IMR-90 (cell line): ENCODE data around the gene CPN2. TPM values are rescaled to one million over a fixed set of nuclear protein-coding genes. Genes with fewer than 3 reads are reported as not detected.

Source experiments
- ATAC-seq: fragments of 200-7000 bp; cut with Tn5 transposase; 2 replicates; pipeline ENCODE4 v1.9.1; 2020; ENCODE audit warnings: low read depth, mild to moderate bottlenecking, moderate library complexity
- BruUV-seq: library from RNA; stranded (reverse); fragments of 400-500 nt; replicated peaks from 2 replicates; lab custom pipeline; 2021; lab: Mats Ljungman, UMichigan
- CTCF ChIA-PET: fragments of 300-600 bp; formaldehyde crosslinking; extraction: SDS; loops from one replicate; lab custom pipeline; 2021; ENCODE audit warnings: antibody characterized with exemption; lab: Yijun Ruan, JAX
- POLR2A ChIA-PET: fragments of 300-600 bp; sonication (Branson Sonifier 250); formaldehyde crosslinking; loops from one replicate; lab custom pipeline; 2022; ENCODE audit warnings: antibody characterized with exemption; ENCODE audit not compliant: unreplicated experiment; lab: Charles Lee
- DNase-seq: peaks from one replicate; pipeline ENCODE4 v3.0.0; 2013
- H2AFZ ChIP-seq: replicated peaks from 2 replicates; pipeline ENCODE3; 2013; ENCODE audit warnings: low read length, mild to moderate bottlenecking; ENCODE audit not compliant: poor library complexity
- H2AK5ac ChIP-seq: 2 replicates; pipeline ENCODE4 v1.6.1; 2013; ENCODE audit warnings: low read depth, low read length, inconsistent platforms
- H2AK9ac ChIP-seq: replicated peaks from 2 replicates; pipeline ENCODE3; 2013; ENCODE audit warnings: mild to moderate bottlenecking, low read depth, low read length, moderate library complexity; ENCODE audit not compliant: poor library complexity
- H2BK120ac ChIP-seq: 2 replicates; pipeline ENCODE4 v1.6.1; 2013; ENCODE audit warnings: low read depth, low read length, inconsistent platforms
- H2BK15ac ChIP-seq: 3 replicates; pipeline ENCODE4 v1.6.1; 2013; ENCODE audit warnings: low read depth, low read length, inconsistent platforms
- H2BK20ac ChIP-seq: 2 replicates; pipeline ENCODE4 v1.6.1; 2013; ENCODE audit warnings: low read depth, mild to moderate bottlenecking, inconsistent platforms, low read length, moderate library complexity
- H2BK5ac ChIP-seq: 2 replicates; pipeline ENCODE4 v1.6.1; 2013; ENCODE audit warnings: mild to moderate bottlenecking, low read depth, low read length, inconsistent platforms; ENCODE audit not compliant: poor library complexity, severe bottlenecking
- H3K14ac ChIP-seq: replicated peaks from 2 replicates; pipeline ENCODE4 v1.6.1; 2013; ENCODE audit warnings: low read depth, low read length, inconsistent platforms
- H3K18ac ChIP-seq: 2 replicates; pipeline ENCODE4 v1.6.1; 2013; ENCODE audit warnings: low read depth, low read length, control low read depth
- H3K23ac ChIP-seq: 2 replicates; pipeline ENCODE4 v1.6.1; 2013; ENCODE audit warnings: low read depth, low read length, inconsistent platforms
- H3K27ac ChIP-seq: 2 replicates; pipeline ENCODE4 v1.5.1; 2013; ENCODE audit warnings: mild to moderate bottlenecking, control low read depth, low read length; ENCODE audit not compliant: insufficient read depth
- H3K27me3 ChIP-seq: 2 replicates; pipeline ENCODE4 v1.6.1; 2013; ENCODE audit warnings: low read length; ENCODE audit not compliant: control insufficient read depth, insufficient read depth
- H3K36me3 ChIP-seq: 2 replicates; pipeline ENCODE4 v1.6.1; 2013; ENCODE audit warnings: low read length, mixed read lengths; ENCODE audit not compliant: control insufficient read depth, insufficient read depth
- H3K4ac ChIP-seq: 2 replicates; pipeline ENCODE4 v1.6.1; 2013; ENCODE audit warnings: low read depth, low read length, inconsistent platforms
- H3K4me1 ChIP-seq: 2 replicates; pipeline ENCODE4 v1.6.1; 2013; ENCODE audit warnings: low read length, mixed read lengths; ENCODE audit not compliant: control insufficient read depth, insufficient read depth
- H3K4me2 ChIP-seq: 2 replicates; pipeline ENCODE4 v1.6.1; 2013; ENCODE audit warnings: low read depth, mild to moderate bottlenecking, control low read depth, low read length, moderate library complexity
- H3K4me3 ChIP-seq: 2 replicates; pipeline ENCODE4 v1.5.1; 2013; ENCODE audit warnings: low read depth, mild to moderate bottlenecking, control low read depth, low read length, moderate library complexity; ENCODE audit not compliant: insufficient read depth
- H3K56ac ChIP-seq: 2 replicates; pipeline ENCODE4 v1.6.1; 2013; ENCODE audit warnings: low read length, inconsistent platforms; ENCODE audit not compliant: insufficient read depth; ENCODE audit errors: extremely low read depth
- H3K79me1 ChIP-seq, 2 experiments: 2 replicates each; pipeline ENCODE4 v1.6.1; 2013; ENCODE audit warnings: low read length in 2 of 2, inconsistent platforms in 1 of 2, low read depth in 1 of 2
- H3K9ac ChIP-seq: 2 replicates; pipeline ENCODE4 v1.6.1; 2013; ENCODE audit warnings: low read depth, low read length, control low read depth
- H3K9me1 ChIP-seq: 2 replicates; pipeline ENCODE4 v1.6.1; 2013; ENCODE audit warnings: low read length, inconsistent platforms; ENCODE audit not compliant: insufficient read depth
- H3K9me3 ChIP-seq: 2 replicates; pipeline ENCODE4 v1.6.1; 2013; ENCODE audit warnings: low read length; ENCODE audit not compliant: control insufficient read depth, insufficient read depth
- H4K20me1 ChIP-seq: 2 replicates; pipeline ENCODE4 v1.6.1; 2013; ENCODE audit warnings: low read length, inconsistent platforms; ENCODE audit not compliant: insufficient read depth
- H4K5ac ChIP-seq: 2 replicates; pipeline ENCODE4 v1.6.1; 2013; ENCODE audit warnings: mild to moderate bottlenecking, low read depth, low read length, control low read depth
- H4K8ac ChIP-seq, 2 experiments: 2 replicates each; pipeline ENCODE4 v1.6.1; 2013; ENCODE audit warnings: low read depth in 2 of 2, low read length in 2 of 2, control low read depth in 1 of 2, inconsistent platforms in 1 of 2
- H4K91ac ChIP-seq: 2 replicates; pipeline ENCODE4 v1.6.1; 2013; ENCODE audit warnings: low read depth, low read length, inconsistent platforms; ENCODE audit not compliant: insufficient read depth
- WGBS, 2 experiments: methylation state at CpG; one replicate each; pipeline versions ENCODE4 v1.1.5 to v1.1.7; 2013; ENCODE audit warnings: missing lambda C conversion rate in 2 of 2; ENCODE audit not compliant: insufficient read length in 1 of 2; ENCODE audit errors: extremely low coverage in 2 of 2; 5-methylcytosine and 5-hydroxymethylcytosine counted together
- dilution Hi-C: fragments of 300-500 bp; cut with HindIII; formaldehyde crosslinking; loops from one replicate; pipeline ENCODE4 v1.14.3; 2018; ENCODE audit warnings: low sequenced_read_pairs; ENCODE audit not compliant: unreplicated experiment
- in situ Hi-C: fragments of 300-500 bp; cut with MboI; formaldehyde crosslinking; loops from 3 replicates; pipeline ENCODE4 v1.14.3; 2019; ENCODE audit warnings: low sequenced_read_pairs, inconsistent platforms, mixed read lengths
- intact Hi-C: fragments of 100-400 bp; cut with micrococcal nuclease; formaldehyde crosslinking; loops from 2 replicates; pipeline ENCODE4 v1.10.0; 2022
- polyA plus RNA-seq, 3 experiments: library from polyadenylated mRNA; depleted of rRNA; stranded (reverse); fragments of >200 nt; gene quantifications; 2 replicates each; pipeline ENCODE4 v1.2.3, GENCODE V29; 2012; ENCODE audit warnings: low replicate concordance in 1 of 3
- total RNA-seq: library from RNA; depleted of rRNA; stranded (reverse); fragments of >200 nt; gene quantifications from 2 replicates; pipeline ENCODE4 v1.2.3, GENCODE V29; 2012
- TF ChIP-seq, protein P1 (sequence below): fragments of 150-350 bp; IDR thresholded peaks from 2 replicates; pipeline ENCODE4 v1.6.1; 2016; ENCODE audit warnings: low read depth, mild to moderate bottlenecking, low read length, moderate library complexity, borderline replicate concordance

CPN2 gene
- total and polyA plus RNA-seq, 2 of the 4 experiments (the other 2 are of a cell fraction): 0.07 TPM; not detected in 1

DNA sequence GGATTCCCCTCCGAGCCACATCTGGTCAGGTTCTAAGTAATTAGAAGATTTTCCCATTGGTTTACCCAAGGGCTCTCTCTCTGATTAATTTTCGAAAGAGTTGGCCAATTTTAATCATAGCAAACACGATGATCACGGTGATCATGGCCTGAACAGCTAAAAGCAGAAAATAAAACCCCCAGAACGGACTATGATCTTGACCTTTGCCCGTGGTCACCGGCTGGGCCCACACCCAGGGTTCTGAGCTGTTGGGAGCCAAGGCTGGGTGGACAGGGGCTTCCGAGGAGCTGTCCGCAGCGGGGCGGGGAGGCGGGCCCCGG lies 45.4 kb upstream of the CPN2 start:
- H3K27me3 ChIP-seq: peaks cover 20% of the 10 kb centered on the region
- H2AFZ ChIP-seq: peak overlapping the region; percentile 79
- no peak overlapping the region for H3K14ac ChIP-seq
- ChIA-PET CTCF (no interaction called here), POLR2A (no interaction called here)
- no peak overlapping the region for H2BK15ac ChIP-seq
- in situ Hi-C loops (no loop called here), intact Hi-C loops (no loop called here), dilution Hi-C loops (no loop called here)
- no peak overlapping the region for H3K27ac ChIP-seq
- H2BK5ac ChIP-seq: no peak overlapping the region
- no peak overlapping the region for H3K9ac ChIP-seq
- no peak overlapping the region for H3K4ac ChIP-seq
- H3K4me1 ChIP-seq: peaks cover 9% of the 10 kb centered on the region
- H2AK5ac ChIP-seq: no peak overlapping the region
- ATAC-seq: no peak
- H4K91ac ChIP-seq: no peak overlapping the region
- no peak overlapping the region for H2BK20ac ChIP-seq
- 0 out of 2 replicates have a peak, but pooled peaks cover 3% of the 10 kb centered on the region for H3K9me1 ChIP-seq
- H2BK120ac ChIP-seq: no peak overlapping the region
- H3K56ac ChIP-seq: no peak overlapping the region
- H3K36me3 ChIP-seq: no peaks in the 10 kb centered on the region
- H4K5ac ChIP-seq: no peak overlapping the region
- TF ChIP-seq, protein P1, sequence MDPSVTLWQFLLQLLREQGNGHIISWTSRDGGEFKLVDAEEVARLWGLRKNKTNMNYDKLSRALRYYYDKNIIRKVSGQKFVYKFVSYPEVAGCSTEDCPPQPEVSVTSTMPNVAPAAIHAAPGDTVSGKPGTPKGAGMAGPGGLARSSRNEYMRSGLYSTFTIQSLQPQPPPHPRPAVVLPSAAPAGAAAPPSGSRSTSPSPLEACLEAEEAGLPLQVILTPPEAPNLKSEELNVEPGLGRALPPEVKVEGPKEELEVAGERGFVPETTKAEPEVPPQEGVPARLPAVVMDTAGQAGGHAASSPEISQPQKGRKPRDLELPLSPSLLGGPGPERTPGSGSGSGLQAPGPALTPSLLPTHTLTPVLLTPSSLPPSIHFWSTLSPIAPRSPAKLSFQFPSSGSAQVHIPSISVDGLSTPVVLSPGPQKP: no peak
- peak overlapping the region; percentile 32 for H3K4me2 ChIP-seq
- H3K9me3 ChIP-seq: no peaks in the 10 kb centered on the region; the same call in 1 of the 2 replicates
- H2AK9ac ChIP-seq: no peak overlapping the region
- H4K20me1 ChIP-seq: no peaks in the 10 kb centered on the region; the same call in 1 of the 2 replicates
- no peak overlapping the region for H3K23ac ChIP-seq
- H3K18ac ChIP-seq: no peak overlapping the region
- no peak overlapping the region for H4K8ac ChIP-seq
- H3K4me3 ChIP-seq: no peak overlapping the region
- 33% methylated on average over 4 of the region's 13 CpGs; no CpG with 5 or more reads in 1 of the 2 experiments for WGBS, 2 experiments
- no peak for DNase-seq
- H3K79me1 ChIP-seq: no peaks in the 10 kb centered on the region
- BruUV-seq: no TSS peak
